Esophagus muscularis mucosa (tissue), 4 donors: ENCODE results near the gene AGPAT1.

Source experiments
- CTCF ChIP-seq, 3 experiments: fragments of 200-600 bp in 2 of 3; fragments of 450-650 bp in 1 of 3; sonication (generic) in 2 of 3; IDR thresholded peaks; one replicate each; pipeline ENCODE4 v1.5.1; 2017 to 2019; ENCODE audit warnings: antibody characterized with exemption in 3 of 3, mild to moderate bottlenecking in 2 of 3, moderate library complexity in 1 of 3
- EP300 ChIP-seq: sonication (generic); formaldehyde crosslinking; IDR thresholded peaks from one replicate; pipeline ENCODE4 v1.6.1; 2017; ENCODE audit warnings: antibody characterized with exemption
- POLR2AphosphoS5 ChIP-seq, 2 donors: sonication (generic); formaldehyde crosslinking; IDR thresholded peaks; one replicate each; pipeline ENCODE4 v1.6.1; 2017; ENCODE audit warnings: antibody characterized with exemption in 2 of 2

- TF ChIP-seq CTCF (IDR thresholded peaks at IDR 0.05) (no peak), POLR2AphosphoS5 (IDR thresholded peaks at IDR 0.05) (no peak), EP300 (no peak)
Measured at GRCh38 chr6:32175322-32175710, 568 bp downstream of the AGPAT1 start.
